ENCODE measurements around the gene GRIFIN.
"Not testable (repeated sequence)": the region's sequence is repeated elsewhere in the genome, so short reads cannot be mapped to it uniquely, and the experiment has no call there.

Gene GRIFIN

DNA sequence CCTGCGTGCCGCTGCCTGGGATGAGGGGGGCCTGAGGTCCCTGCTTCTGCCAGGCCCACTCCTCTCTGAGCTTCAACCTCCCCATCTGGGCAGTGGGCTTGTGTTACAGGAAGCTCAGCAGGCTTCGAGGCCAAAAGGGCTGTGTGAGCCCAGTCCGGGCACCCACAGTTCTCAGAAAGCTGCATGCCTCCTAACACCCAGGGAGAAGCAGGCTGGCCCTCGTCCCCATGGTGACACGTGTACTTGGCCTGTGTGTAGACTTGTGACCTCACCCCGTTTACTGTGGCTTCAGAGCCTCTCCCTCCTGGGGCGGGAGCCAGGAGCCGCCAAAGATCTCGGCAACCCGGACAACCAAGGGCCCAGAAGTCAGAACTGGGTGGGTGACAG, 2.2 kb upstream of the GRIFIN start:
- DNase-seq (ENCODE audit: low read depth), result no peak

DNA sequence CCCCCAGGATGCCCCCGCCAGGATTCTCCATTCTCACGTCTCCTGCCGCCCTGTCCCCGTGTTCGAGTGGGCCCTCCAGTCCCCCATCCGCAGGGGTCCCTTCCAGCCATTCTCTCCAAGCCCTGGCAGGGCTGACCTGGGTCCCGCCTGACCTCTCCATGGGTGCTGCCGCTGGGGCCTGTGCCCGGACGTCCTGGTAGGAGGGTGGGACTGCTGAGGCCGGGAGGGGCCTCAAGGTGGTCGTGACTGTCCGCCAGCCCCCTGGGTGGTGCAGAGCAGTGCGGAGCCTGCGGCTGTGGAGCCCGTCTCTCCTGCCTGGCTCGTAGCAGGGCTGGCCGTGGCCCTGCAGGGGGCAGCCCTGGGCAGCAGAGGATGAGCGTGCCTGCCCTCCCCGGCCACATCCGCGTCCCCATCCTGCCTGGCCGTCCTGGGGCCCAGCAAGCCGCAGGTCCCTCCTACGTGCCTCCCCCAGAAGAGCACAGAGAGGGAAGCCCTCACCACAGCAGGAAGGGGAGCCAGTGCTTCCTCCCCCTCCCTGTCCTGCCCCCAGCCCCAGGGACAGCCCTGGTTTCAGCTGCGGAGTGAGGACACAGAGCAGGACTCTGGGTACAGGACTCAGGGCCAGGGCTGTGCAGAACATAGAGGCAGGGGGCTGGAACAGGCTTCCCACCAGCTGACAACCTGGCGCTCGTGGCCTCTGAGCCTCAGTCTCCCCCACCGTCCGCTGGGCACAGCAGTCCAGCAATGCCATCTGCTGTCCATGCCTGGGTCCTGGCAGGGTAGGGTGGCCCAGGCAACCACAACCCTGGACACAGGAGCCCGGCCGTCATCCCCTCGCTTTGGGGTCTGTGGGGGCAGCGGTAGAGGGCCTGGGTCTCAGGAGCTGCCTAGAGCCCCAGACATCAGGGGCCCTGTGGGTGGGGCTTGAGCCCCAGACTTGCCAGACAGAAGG, 1.5 kb upstream of the GRIFIN start:
- DNase-seq (ENCODE audit: low read depth), result no peak

DNA sequence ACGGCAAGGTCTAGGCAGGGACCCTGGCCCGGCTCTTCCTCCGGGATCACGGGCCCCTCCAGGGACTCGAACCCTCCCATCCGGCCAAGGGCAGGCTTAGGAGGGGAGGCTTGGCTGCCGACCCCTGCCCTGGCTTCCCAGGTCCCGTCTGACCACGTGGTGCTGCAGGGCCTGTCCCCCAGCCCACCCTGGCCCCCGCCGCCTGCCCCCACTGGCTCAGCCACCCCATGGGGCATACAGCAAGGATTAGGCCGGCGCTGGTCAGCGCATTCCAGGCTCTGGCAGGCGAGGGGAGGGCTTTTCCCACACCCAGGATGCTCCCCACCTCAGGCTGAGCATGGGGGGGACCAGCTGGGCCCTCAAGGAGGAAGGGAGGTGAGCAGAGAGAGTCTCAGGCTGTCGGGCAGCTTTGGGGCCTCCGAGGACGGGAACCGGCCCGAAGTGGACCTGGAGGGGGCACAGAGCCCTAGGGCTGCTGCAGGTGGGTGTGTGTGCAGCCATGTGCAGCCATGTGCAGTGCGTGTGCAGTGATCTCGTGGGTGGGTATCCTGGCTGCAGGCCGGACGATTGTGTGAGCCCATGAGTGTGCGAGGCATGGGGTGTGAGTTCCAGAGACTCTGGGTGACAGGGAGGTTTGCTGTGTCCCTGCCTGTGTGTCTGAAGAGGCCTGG, 713 bp upstream of the GRIFIN start:
- DNase-seq (ENCODE audit: low read depth), result no peak

DNA sequence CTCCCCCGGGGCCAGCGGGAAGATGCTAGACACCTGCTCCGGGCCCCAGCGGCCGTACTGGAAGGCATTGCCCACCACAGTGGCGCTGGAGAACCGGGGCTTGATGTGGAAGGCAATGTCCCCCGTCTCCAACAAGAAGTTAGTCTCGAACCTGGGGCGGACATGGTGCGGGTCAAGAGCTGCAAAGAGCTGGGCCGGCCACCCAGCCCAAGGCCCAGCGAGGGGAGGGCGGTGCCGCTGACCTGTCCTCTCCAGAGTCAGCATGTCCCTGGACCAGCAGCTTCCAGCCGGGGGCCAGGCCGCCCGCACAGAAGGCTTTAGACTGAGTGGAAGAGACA, 551 bp downstream of the GRIFIN start:
- no peak for DNase-seq (ENCODE audit: low read depth)

DNA sequence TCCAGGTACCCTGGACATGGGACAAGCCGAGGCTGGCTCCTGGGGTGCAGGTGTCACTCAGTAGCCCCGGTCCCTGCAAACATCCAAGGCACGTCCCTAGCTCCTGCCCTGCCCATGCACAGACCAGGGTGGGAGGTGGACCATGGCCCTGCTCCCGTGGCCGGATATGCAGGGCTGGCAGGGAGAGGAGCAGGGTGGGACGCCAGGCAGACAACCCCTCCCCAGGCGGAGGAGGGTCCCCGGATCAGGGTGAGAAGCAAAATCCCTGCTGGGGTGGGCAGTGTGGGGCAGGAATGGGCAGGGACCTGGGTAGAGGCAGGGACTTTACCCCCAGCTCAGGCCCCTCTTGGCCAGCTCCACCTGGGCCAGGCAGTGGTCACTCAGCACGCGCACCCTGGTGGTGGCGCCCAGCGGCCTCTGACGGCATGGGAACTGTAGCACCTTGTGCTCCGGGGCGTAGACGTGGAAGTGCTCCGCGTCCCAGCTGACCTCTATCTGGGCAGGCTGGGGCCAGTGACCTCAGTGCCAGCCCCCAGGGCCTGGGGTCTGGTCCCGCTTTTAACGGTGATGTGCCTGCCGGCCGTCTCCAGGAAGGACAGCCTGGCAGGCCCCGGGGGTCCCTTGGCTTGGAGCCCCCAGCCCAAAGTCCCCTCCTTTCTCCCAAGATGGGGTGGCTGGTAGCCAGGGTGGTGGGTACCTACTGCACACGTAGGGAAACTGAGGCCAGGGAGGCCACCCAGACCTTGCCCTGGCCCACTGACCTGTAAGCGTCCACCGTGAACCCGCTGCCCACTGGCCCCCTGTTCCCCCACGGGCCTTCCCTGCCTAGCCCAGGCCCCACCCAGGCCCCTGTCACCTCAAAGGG, 1.2 kb downstream of the GRIFIN start:
- DNase-seq (ENCODE audit: low read depth), result no peak

DNA sequence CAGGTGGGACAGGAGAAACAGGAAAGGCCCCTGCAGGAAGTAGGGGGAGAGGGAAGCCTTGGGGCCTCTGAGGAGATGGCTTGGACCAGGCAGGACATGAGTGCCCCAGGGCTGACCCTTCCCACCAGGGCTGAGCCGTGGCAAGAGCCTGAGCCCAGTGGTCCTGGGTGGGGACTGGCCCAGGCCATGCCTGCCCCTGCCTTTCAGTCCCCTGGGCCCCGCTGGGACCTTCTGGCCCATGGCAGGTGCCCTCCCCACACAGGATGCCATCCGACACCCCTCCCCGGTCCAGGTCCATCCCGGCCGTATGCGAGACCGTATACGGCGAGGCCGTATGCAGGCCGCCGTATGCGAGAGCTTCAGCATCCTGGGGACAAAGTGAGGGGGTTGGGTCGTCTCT, 2.0 kb downstream of the GRIFIN start:
- no peak for DNase-seq (ENCODE audit: low read depth)

DNA sequence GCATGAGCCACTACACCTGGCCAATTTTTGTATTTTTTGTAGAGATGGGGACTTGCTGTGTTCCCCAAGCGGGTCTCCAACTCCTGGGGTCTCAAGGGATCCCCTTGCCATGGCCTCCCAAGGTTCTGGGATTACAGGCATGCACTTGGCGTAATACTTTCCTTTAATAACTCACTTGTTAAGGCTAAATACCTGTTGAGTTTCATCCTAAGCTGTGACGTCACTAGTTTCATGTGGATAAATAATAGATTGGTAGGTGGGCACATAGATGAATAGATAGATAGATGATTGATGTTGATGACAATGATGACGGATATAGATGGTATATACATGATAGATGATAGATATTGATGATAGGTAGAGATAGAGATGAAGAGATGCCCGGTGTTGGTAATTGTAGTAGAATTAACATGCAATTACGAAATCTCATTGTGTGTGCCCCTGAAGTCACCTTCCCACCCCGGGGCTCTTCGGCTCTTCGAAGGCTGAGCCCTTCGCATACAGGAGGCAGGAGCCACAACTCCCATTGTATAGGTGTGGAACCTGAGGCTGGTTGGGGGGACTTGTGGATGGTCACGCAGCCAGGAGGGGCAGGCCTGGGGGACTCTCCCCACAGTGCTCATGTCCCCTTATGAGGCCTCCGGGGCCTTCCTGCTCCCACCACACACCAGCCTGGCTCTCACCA, 2.6 kb downstream of the GRIFIN start:
- DNase-seq (ENCODE audit: low read depth), result no peak

DNA sequence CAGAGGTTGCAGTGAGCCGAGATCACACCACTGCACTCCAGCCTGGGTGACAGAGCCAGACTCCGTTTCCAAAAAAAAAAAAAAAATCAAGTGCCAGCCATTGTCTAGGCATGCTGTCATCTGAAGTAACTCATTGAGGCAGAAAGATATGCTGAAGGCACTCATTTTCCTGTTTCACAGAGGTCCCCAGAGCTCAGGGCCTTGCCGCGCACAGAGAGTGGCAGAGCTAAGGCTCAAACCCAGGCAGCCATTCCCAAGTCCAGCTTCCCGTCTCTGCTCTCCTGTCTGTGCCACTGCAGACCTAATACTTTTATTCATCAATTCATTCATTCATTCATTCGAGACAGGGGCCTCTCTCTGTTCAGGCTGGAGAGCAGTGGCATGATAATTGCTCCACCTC, 3.5 kb downstream of the GRIFIN start:
- DNase-seq (ENCODE audit: low read depth), result no peak

DNA sequence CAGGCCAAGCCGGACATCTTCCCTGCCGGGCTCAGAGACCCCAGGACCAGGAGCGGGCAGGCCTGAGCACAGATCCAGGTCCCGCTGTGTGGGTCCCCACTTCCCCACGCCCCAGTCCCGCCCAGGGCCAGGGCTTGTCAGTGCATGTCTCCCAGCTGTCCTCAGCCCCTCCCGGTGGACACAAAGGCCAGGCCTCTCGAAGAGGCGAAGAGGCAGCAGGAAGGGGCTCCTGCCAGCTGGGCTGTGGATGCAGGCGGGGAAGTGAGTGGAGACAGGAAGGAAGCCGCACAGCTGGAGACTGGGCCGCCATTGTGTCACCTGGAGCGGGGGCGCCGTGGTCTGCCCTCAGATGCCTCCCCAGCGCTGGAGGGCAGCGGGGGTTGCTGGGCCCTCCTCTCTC, 4.8 kb downstream of the GRIFIN start:
- DNase-seq (ENCODE audit: low read depth), result no peak

DNA sequence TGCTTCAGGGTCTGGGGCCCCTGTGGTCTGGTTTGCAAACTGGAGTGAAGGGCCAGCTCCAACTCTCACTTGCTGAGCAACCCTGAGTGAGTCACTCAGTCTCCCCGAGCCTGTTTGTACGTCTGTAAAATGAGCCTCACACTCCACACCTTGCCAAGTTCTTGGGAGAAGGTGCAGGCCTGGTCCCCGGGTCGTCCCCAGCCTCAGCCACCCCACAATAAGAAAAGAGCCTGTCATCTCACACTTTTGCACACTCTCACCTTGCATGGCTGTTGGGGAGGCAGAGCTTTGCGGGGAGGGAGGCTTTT, 5.2 kb downstream of the GRIFIN start:
- DNase-seq (ENCODE audit: low read depth), result no peak

DNA sequence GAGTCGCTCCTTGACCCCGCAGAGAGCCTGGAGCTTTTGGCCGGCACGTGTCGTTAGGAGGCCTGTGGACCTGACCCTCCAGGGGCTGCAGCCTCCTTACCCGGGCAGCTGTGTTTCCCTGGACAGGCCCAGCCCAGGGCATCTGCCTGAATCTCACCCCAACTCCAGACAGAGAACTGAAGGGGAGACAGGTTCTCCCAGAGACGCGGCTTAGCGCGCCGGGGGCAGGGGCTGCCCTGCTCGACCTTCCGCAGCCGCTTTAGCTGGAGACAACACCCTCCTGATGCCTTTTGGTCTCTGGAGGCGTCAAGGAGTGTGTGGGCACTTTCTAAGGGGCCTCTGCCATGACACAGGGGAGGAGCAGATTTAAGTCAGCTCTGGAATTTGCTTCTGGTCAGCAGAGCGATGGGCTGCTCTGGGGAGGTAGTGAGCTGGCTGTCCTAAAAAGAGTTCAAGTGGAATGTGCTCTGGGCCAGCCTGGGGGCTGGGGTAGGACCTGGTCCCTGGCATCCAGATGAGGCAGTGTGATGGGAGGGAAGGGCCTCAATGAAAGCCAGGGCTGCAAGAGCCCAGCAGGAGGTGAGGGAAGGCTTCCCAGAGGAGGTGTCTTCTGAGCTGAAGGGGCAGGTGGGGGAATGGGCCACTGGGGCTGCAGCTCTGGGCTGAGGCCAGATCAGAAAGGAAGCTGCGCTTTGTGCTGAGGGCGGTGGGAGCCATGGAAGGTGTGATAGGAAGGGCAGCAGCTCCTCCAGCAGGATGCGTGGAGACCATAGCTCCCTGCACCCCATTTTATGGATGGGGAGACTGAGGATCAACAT, 5.8 kb downstream of the GRIFIN start:
- no peak for DNase-seq (ENCODE audit: low read depth)

DNA sequence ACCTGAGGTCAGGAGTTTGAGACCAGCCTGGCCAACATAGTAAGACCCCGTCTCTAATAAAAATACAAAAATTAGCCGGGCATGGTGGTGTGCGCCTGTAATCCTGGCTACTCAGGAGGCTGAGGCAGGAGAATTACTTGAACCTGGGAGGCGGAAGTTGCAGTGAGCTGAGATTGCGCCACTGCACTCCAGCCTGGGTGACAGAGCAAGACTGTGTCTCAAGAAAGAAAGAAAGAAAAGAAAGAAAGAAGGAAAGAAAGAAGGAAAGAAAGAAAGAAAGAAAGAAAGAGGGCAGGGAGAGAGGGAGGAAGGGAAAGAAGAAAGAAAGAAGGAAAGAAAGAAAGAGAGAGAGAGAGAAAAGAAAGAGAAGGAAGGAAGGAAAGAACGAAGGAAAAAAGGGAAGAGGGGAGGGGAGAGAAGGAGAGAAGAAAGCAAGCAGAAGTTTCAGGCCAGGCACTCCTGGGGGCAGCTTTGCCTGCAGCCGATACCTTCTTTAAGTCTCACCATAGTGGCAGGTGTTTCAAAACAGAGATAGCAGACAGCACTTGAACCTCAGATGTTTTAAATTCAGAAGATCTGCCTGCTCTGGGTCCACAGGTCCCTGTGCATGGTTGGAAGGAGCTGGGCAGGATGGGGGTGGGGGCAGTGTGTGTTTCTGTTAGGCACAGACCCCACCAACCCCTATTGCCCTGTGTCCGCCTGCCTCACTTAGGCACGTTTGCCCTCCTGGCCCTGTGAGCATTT, 6.6 kb downstream of the GRIFIN start:
- DNase-seq (ENCODE audit: low read depth), result not testable (repeated sequence)

DNA sequence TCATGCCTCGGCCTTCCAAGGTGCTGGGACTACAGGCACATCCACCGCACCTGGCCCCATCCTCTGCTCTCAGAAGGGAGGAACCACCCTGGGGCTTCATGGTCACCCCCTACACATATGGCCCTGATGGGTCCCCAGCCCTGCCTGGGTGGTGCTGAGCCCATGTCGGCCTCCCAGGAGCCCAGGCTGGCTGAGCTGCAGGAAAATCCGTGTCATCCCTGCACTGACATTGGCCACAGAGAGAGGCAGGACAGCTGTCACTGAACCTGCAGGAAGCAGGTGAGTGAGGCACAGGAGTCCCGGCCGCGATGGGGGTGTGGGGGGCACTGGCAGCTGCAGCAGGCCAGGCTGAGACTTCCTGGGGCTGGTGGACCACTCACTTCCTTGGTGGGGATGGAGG, 8.0 kb downstream of the GRIFIN start:
- no peak for DNase-seq (ENCODE audit: low read depth)

DNA sequence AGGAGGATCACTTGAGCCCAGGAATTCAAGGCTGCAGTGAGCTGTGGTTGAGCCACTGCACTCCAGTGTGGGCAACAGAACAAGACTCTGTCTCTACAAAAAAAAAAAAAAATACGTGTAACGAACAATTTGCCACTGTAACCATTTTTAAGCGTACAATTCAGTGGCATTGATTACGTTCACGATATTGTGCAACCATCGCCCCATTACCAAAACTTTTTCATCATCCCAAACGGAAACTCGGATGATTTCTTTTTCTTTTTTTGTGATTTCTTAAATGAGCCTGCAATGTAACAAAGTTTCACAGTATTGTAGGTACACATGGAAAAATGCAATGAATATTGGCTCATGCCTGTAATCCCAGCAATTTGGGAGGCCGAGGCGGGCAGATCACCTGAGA, 9.5 kb downstream of the GRIFIN start:
- no peak for DNase-seq (ENCODE audit: low read depth)

DNA sequence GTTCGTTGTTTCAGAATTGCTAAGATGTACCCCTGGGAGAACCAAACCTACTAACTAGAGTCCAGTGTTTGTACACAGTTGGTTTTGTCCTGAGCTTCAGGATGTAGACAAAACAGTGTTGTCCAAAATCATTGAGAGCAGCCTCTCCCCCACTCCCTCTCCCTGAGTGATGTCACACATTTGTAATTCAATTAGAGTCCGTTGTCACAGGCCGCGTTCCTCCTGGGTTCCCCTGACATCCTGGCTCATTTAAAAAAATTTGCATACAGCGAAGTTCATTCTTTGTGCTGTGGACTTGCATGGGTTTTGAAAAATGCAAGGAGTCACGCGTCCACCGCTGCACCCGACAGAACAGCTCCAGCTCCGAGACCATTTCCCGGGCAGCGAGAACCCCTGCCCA, 10.3 kb downstream of the GRIFIN start:
- no peak for DNase-seq (ENCODE audit: low read depth)

DNA sequence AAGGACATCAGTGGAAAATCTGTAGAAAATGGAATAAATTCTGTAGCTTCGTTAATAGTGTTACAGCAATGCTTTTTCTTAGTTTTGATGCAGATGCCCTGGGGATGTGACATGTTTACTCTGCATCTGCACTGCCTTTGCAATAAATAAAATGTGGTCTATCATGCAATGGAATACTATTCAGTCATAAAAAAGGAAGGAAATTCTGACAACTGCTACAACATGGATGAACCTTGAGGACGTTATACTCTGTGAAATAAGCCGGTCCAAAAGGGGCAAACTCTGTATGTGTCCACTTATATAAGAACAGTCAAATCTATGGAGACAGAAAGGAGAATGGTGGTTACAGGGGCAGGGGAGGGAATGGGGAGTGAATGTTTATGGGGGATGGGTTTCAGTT, 13.5 kb downstream of the GRIFIN start:
- no peak for DNase-seq (ENCODE audit: low read depth)

DNA sequence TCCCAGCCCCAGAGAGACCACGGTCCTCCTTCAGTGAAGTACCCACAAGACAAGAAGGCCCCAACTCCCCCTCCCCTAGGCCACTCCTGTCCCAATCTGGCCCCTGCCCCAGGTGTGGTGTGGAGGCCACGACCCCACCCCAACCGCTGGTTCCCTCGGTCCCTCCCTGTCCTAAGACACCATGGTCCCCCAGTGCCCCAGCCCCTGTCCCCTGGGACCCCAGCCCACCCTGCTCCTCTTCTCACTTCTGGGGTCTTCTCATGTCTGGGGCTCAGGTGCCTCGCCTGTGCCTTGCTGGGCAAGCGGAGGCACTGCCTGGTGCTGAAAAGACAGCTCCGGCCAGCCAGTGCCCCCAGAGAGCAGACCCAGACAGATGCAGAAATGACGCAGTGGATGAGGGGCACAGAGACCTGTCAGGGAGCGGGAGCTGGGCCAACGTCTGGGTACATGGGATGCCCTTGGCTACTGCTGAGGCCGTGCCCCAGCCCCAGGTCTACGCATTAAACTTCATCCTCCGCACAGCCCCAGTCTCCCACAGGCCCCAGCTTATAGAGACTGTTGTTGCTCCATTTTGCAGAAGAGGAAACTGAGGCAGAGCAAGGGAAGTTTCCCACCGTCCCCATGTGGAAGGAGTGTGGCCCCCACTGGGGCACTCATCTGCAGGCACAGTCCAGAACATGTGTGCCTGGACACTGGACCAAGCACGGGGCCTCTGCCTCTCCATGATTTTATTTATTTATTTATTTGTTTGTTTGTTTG, 14.8 kb downstream of the GRIFIN start:
- DNase-seq (ENCODE audit: low read depth), result no peak

DNA sequence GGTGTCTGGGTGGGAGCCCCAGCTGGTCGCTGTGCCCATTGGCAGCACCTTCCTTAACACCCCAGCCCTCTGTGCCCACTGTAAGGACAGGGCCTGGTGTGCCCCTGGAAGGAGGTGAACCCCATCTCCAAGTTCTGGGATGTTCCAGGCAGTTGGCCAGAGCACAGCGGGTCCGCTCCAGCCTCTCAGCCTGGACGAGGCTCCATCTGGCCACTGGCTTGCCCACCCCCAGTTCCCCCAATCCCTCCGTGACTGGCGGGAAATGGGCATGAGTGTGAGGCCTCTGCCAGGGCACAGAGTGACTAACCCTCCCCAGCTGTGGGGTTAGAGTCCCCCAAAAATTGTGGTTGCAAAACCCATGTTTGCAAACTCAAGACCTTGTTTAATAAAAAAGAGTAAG, 15.6 kb downstream of the GRIFIN start:
- no peak for DNase-seq (ENCODE audit: low read depth)

DNA sequence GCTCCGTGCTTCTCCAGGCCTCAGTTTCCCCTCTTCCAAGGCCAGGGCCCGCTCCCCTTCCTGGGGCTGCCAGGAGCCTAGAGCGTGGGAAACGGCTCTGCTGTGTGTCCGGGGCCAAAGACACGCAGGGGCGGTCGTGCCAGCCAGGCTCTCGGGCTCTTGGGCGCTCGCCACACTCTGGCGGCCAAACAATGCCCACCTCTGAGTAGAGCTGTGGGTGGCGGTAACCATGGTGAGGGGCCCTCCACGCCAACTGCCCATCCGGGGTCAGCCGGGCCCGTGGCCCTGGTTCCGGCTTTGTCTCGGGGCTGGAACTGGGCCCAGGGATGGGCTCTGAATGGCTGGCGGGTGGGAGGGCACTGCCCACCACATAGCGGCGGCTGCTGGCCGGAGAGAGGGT, 16.0 kb downstream of the GRIFIN start:
- no peak for DNase-seq (ENCODE audit: low read depth)

DNA sequence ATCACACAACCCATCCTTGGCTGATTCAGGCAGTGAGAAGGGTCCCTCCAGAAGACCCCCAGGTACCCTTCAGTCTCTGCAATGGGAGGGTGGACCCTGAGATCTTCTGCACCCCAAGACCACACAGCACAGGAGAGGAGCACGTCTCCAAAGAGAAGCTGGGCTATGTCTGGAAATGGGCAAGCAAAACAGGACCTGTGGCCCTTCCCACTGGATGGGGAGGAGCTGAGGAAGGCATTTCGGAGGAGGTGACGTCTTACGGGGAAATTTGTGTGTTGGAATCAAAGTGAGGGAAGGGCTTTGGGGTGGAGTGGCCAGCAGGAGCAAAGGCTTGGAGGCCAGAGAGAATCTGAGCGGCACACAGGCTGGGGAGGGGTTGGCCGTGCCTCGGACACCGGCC, 16.5 kb downstream of the GRIFIN start:
- DNase-seq (ENCODE audit: low read depth), result no peak

Measured in T-helper 22 cell (primary cell).